ENCODE measurements around the gene BECN2. TPM values are rescaled to one million over a fixed set of nuclear protein-coding genes. Genes with fewer than 3 reads are reported as not detected.

Gene BECN2
- total RNA-seq, 4 donors from 2014 or later, result 0.20 TPM; not detected in 3

DNA sequence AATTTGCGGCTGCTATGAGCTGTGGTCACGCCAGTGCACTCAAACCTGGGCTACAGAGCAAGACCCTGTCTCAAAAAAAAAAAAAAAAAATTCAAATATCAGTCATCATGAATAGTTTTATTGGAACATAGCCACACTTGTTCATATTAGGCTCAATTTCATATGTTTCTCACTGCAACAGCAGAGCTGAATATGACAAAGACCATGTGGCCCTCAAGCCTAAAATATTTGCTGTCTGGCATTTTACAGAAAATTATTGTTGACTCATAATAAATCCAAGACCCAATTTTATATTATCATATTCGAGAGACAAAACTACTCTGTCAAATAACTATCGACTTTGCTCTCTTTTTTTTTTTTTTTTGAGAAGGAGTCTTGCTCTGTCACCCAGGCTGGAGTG, 11.0 kb downstream of the BECN2 start:
- H3K4me1 ChIP-seq, result no peaks in the 10 kb centered on the region
- H3K9me3 ChIP-seq, result no peaks in the 10 kb centered on the region
- no peak for DNase-seq
- intact Hi-C loops (cut with DNase I; ENCODE audit: low total_unique reads), result no loop called here
- no peaks in the 10 kb centered on the region for H3K36me3 ChIP-seq
- ATAC-seq, result no peak
- no peak overlapping the region for H3K27ac ChIP-seq
- no peak for TF ChIP-seq POLR2A (IDR thresholded peaks at IDR 0.05)
- TF ChIP-seq, protein P1, sequence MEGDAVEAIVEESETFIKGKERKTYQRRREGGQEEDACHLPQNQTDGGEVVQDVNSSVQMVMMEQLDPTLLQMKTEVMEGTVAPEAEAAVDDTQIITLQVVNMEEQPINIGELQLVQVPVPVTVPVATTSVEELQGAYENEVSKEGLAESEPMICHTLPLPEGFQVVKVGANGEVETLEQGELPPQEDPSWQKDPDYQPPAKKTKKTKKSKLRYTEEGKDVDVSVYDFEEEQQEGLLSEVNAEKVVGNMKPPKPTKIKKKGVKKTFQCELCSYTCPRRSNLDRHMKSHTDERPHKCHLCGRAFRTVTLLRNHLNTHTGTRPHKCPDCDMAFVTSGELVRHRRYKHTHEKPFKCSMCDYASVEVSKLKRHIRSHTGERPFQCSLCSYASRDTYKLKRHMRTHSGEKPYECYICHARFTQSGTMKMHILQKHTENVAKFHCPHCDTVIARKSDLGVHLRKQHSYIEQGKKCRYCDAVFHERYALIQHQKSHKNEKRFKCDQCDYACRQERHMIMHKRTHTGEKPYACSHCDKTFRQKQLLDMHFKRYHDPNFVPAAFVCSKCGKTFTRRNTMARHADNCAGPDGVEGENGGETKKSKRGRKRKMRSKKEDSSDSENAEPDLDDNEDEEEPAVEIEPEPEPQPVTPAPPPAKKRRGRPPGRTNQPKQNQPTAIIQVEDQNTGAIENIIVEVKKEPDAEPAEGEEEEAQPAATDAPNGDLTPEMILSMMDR (IDR thresholded peaks at IDR 0.05 in 4 of 5, conservative IDR thresholded peaks at IDR 0.05 in 1 of 5), result no peak
- H3K4me3 ChIP-seq, result no peak overlapping the region
- H3K27me3 ChIP-seq, result no peaks in the 10 kb centered on the region
- in situ Hi-C loops (cut with MboI; ENCODE audit: low sequenced_read_pairs in 4 of 4), result no loop called here

DNA sequence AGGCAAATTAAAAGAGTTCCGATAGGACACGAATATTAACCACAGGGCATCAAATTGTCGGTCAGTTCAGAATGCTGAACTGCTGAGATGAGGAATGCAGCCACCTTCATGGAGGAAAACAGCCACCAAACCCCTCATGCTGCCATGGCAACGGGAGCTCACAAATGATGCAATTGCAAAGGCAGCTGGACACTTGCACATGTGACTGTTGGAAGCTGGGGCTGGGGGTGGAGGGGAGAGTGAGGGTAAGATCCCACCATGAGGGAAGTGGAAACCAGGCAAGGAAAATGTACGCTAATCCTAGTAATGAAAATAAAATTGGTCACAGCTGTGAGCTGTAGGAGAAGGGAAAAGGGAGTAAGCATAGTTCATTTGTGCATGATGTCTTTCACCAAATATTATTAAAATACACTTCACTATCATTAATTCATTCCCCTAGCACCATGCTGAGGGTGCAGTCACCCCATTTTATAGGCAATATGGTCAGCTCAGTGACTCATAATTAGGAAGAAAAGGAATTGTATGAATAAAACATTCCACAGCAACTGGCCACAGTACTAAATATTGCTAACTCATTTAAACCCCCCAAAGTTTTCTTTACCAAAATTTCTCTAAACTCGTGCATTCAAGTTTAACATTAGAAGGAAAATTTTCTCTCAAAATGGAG, 15.3 kb downstream of the BECN2 start:
- DNase-seq (no peak), ATAC-seq (no peak)
- H3K9me3 ChIP-seq, result no peaks in the 10 kb centered on the region
- H3K27ac ChIP-seq, result no peak overlapping the region
- no peaks in the 10 kb centered on the region for H3K27me3 ChIP-seq
- no peaks in the 10 kb centered on the region for H3K36me3 ChIP-seq
- H3K4me1 ChIP-seq, result no peaks in the 10 kb centered on the region
- in situ Hi-C loops (cut with MboI; ENCODE audit: low sequenced_read_pairs in 4 of 4) (no loop called here), intact Hi-C loops (cut with DNase I; ENCODE audit: low total_unique reads) (no loop called here)
- no peak overlapping the region for H3K4me3 ChIP-seq
- TF ChIP-seq, protein P1 (IDR thresholded peaks at IDR 0.05 in 4 of 5, conservative IDR thresholded peaks at IDR 0.05 in 1 of 5), result no peak
- no peak for TF ChIP-seq POLR2A (IDR thresholded peaks at IDR 0.05)

DNA sequence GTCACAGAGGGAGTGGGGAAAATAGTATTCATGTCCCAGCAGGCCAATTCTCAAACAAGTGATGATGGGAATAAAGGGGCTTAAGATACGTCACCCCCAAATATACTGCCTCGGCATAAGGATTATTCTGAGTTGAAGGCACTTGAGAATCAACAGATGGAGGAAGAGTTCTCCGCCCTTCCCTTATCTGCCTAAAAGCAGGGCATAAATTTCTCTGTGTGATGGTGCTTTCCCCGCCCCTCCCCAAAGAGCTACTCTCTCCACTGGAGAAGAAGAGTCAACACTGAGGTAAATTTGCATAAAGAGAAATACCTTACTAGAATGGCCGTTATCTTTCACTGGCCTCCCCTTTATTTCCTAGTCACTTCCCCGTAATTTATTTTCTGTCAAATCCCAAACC, 18.7 kb downstream of the BECN2 start:
- DNase-seq (no peak), ATAC-seq (no peak)
- TF ChIP-seq, protein P1 (IDR thresholded peaks at IDR 0.05 in 4 of 5, conservative IDR thresholded peaks at IDR 0.05 in 1 of 5), result no peak
- TF ChIP-seq POLR2A (IDR thresholded peaks at IDR 0.05), result no peak
- intact Hi-C loops (cut with DNase I; ENCODE audit: low total_unique reads) (no loop called here), in situ Hi-C loops (cut with MboI; ENCODE audit: low sequenced_read_pairs in 4 of 4) (no loop called here)
- no peak overlapping the region for H3K4me3 ChIP-seq
- no peak overlapping the region for H3K27ac ChIP-seq
- H3K36me3 ChIP-seq, result no peaks in the 10 kb centered on the region
- H3K9me3 ChIP-seq, result no peaks in the 10 kb centered on the region
- no peaks in the 10 kb centered on the region for H3K4me1 ChIP-seq
- H3K27me3 ChIP-seq, result no peaks in the 10 kb centered on the region

DNA sequence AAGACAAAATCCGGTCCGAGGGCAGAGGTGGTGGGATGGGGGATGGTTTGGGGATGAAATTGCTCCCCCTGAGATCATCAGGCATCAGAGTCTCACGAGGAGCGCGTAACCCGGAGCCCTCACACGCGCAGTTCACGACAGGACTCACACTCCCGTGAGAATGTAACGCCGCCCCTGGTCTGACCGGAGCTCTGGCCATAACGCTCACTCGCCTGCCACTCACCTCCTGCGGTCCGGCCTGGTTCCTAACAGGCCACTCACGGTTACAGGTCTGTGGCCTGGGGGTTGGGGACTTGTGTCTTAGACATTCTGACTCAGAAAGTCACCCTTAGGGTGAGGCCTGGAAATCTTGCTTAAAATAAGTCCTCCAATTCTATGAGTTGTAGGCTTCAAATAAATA, 21.5 kb downstream of the BECN2 start:
- ATAC-seq (no peak), DNase-seq (no peak)
- Histone ChIP-seq H3K27me3 (no peaks in the 10 kb centered on the region), H3K4me1 (no peaks in the 10 kb centered on the region), H3K27ac (no peak overlapping the region), H3K4me3 (no peak overlapping the region), H3K36me3 (no peaks in the 10 kb centered on the region), H3K9me3 (no peaks in the 10 kb centered on the region)
- intact Hi-C loops (cut with DNase I; ENCODE audit: low total_unique reads) (no loop called here), in situ Hi-C loops (cut with MboI; ENCODE audit: low sequenced_read_pairs in 4 of 4) (no loop called here)
- TF ChIP-seq, protein P1 (IDR thresholded peaks at IDR 0.05 in 4 of 5, conservative IDR thresholded peaks at IDR 0.05 in 1 of 5), result no peak
- no peak for TF ChIP-seq POLR2A (IDR thresholded peaks at IDR 0.05)

DNA sequence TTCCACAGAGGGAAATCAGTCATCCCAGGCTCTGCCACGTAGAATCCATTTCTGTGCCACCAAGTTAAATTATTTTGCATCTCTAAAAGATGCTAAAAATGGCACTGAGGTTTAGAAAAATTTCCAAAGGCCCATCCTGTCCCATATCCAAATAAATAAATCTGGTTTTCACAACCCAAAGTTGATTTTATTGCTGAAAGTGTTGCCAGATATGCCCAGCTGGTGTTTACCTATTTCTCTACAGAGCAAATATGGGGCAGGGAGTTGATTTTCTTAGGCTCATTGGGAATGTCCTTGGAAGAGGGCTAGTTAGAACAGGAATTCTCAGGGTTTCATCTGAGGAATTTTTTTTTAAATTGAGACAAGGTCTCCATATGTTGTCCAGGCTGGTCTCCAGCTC, 22.4 kb downstream of the BECN2 start:
- TF ChIP-seq, protein P1 (IDR thresholded peaks at IDR 0.05 in 4 of 5, conservative IDR thresholded peaks at IDR 0.05 in 1 of 5), result no peak
- TF ChIP-seq POLR2A (IDR thresholded peaks at IDR 0.05), result no peak
- intact Hi-C loops (cut with DNase I; ENCODE audit: low total_unique reads), result no loop called here
- no peak overlapping the region for H3K27ac ChIP-seq
- ATAC-seq, result no peak
- no peaks in the 10 kb centered on the region for H3K4me1 ChIP-seq
- in situ Hi-C loops (cut with MboI; ENCODE audit: low sequenced_read_pairs in 4 of 4), result no loop called here
- H3K4me3 ChIP-seq, result no peak overlapping the region
- no peaks in the 10 kb centered on the region for H3K36me3 ChIP-seq
- H3K27me3 ChIP-seq, result no peaks in the 10 kb centered on the region
- H3K9me3 ChIP-seq, result no peaks in the 10 kb centered on the region
- DNase-seq, result no peak

Measured in gastrocnemius medialis (tissue), 4 donors.